ENCODE results near the gene PXDN. TPM values are rescaled to one million over a fixed set of nuclear protein-coding genes. Genes with fewer than 3 reads are reported as not detected.

The PXDN gene
- total and polyA plus RNA-seq, 2 of the 13 experiments (the other 11 are each of a cell fraction or from before 2014, with no cell fraction given): not detected

DNA sequence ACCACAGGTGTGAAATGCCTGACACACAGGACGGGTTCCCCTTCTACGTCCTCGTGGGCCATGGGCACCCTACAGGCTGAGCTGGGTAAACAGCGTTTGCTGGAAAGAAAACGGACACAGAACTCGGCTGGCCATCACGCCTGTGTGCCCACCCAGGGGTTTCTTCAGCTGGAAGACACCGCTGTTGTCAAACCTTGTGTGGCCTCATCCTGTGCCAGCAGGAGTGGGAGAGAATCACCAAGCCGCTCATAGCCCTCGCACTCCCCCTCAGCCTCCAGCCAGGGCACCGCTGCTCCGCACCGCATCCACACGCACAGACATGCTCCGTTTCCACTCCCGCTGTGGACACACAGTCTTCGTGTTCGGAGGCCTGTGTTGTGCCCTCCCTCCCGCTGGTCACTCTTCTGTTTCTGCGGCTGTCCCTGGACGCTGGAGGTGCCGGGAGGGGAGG lies 161.4 kb downstream of the PXDN start:
- Histone ChIP-seq H3K36me3 (replicated peaks in 1 of 2; ENCODE audit: control insufficient read depth in 1 of 2, insufficient read depth in 2 of 2, low read length in 2 of 2) (no peaks in the 10 kb centered on the region), H4K20me1 (ENCODE audit: insufficient read depth, low read length) (no peaks in the 10 kb centered on the region), H3K79me2 (ENCODE audit: insufficient read depth, low read length) (no peaks in the 10 kb centered on the region), H3K27me3 (ENCODE audit: control insufficient read depth in 1 of 2, insufficient read depth in 2 of 2, low read length in 2 of 2) (peaks cover 21 to 70% of the 10 kb centered on the region in 2 experiments; a peak in 4 of 5 replicates), H3K4me1 (ENCODE audit: insufficient read depth, low read length) (no peaks in the 10 kb centered on the region), H3K4me3 (replicated peaks in 1 of 3; ENCODE audit: insufficient read depth in 1 of 3, low read depth in 2 of 3, low read length in 3 of 3) (no peak overlapping the region), H3K4me2 (ENCODE audit: low read depth, low read length) (no peak overlapping the region), H3K27ac (ENCODE audit: extremely low read length, insufficient read depth, low read length) (no peak overlapping the region), H2AFZ (ENCODE audit: low read length) (no peak overlapping the region), H3K9me3 (ENCODE audit: low read length) (no peaks in the 10 kb centered on the region), H3K9ac (ENCODE audit: insufficient read depth, low read depth, low read length) (no peak overlapping the region)
- CTCF ChIA-PET (ENCODE audit: low intra/inter-chr PET ratio, low total read pairs): no interaction called here
- intact Hi-C loops (cut with micrococcal nuclease; ENCODE audit: unreplicated experiment) (loop anchor here (2.0 kb wide), 1 partner anchor 186 kb away; no protein-coding TSS in a partner anchor), in situ Hi-C loops (cut with HindIII; ENCODE audit: extremely low pct_ligation_motif_present, low pct_unique_long_range_greater_than_20kb) (no loop called here)
- 41% methylated on average over 22 of the region's 22 CpGs for WGBS (ENCODE audit: low lambda C conversion rate)
- POLR2A ChIA-PET: no interaction called here
- FAIRE-seq (no peak), DNase-seq (ENCODE audit: low spot score) (no peak), ATAC-seq (no peak)
- TF ChIP-seq ZNF616 (CRISPR knock-in tag; IDR thresholded peaks at IDR 0.05; ENCODE audit: low read depth) (no peak), ZBTB7A (CRISPR knock-in tag; IDR thresholded peaks at IDR 0.05) (no peak), ZFYVE20 (CRISPR knock-in tag; IDR thresholded peaks at IDR 0.05; ENCODE audit: borderline replicate concordance, low read depth) (no peak), ZNF232 (CRISPR knock-in tag; IDR thresholded peaks at IDR 0.05; ENCODE audit: borderline replicate concordance) (no peak), BCL6 (CRISPR knock-in tag; IDR thresholded peaks at IDR 0.05) (no peak), KLF15 (CRISPR knock-in tag; IDR thresholded peaks at IDR 0.05; ENCODE audit: borderline replicate concordance) (no peak), ZSCAN20 (CRISPR knock-in tag; IDR thresholded peaks at IDR 0.05; ENCODE audit: borderline replicate concordance) (no peak), RAD21 (CRISPR knock-in tag; IDR thresholded peaks at IDR 0.05) (no peak), ZFP36L1 (CRISPR knock-in tag; IDR thresholded peaks at IDR 0.05) (no peak), ZNF724P (CRISPR knock-in tag; IDR thresholded peaks at IDR 0.05; ENCODE audit: borderline replicate concordance) (no peak), KDM3A (CRISPR knock-in tag; IDR thresholded peaks at IDR 0.05; ENCODE audit: low read depth) (no peak), ZNF546 (CRISPR knock-in tag; conservative IDR thresholded peaks at IDR 0.05) (no peak), ZNF484 (CRISPR knock-in tag; IDR thresholded peaks at IDR 0.05; ENCODE audit: borderline replicate concordance, low read depth) (no peak), CBX1 (IDR thresholded peaks at IDR 0.05; ENCODE audit: low read depth) (no peak), CENPX (CRISPR knock-in tag; IDR thresholded peaks at IDR 0.05) (no peak), ZNF10 (CRISPR knock-in tag; IDR thresholded peaks at IDR 0.05; ENCODE audit: borderline replicate concordance, low read depth) (no peak), SMAD1 (CRISPR knock-in tag; IDR thresholded peaks at IDR 0.05; ENCODE audit: borderline replicate concordance, low read depth) (no peak)
- TF ChIP-seq, protein P1, sequence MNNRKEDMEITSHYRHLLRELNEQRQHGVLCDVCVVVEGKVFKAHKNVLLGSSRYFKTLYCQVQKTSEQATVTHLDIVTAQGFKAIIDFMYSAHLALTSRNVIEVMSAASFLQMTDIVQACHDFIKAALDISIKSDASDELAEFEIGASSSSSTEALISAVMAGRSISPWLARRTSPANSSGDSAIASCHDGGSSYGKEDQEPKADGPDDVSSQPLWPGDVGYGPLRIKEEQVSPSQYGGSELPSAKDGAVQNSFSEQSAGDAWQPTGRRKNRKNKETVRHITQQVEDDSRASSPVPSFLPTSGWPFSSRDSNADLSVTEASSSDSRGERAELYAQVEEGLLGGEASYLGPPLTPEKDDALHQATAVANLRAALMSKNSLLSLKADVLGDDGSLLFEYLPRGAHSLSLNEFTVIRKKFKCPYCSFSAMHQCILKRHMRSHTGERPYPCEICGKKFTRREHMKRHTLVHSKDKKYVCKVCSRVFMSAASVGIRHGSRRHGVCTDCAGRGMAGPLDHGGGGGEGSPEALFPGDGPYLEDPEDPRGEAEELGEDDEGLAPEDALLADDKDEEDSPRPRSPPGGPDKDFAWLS (CRISPR knock-in tag; IDR thresholded peaks at IDR 0.05; ENCODE audit: borderline replicate concordance): no peak
- TF ChIP-seq, protein P2, sequence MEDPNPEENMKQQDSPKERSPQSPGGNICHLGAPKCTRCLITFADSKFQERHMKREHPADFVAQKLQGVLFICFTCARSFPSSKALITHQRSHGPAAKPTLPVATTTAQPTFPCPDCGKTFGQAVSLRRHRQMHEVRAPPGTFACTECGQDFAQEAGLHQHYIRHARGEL (CRISPR knock-in tag; IDR thresholded peaks at IDR 0.05): no peak
- TF ChIP-seq, protein P3, sequence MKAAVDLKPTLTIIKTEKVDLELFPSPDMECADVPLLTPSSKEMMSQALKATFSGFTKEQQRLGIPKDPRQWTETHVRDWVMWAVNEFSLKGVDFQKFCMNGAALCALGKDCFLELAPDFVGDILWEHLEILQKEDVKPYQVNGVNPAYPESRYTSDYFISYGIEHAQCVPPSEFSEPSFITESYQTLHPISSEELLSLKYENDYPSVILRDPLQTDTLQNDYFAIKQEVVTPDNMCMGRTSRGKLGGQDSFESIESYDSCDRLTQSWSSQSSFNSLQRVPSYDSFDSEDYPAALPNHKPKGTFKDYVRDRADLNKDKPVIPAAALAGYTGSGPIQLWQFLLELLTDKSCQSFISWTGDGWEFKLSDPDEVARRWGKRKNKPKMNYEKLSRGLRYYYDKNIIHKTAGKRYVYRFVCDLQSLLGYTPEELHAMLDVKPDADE (CRISPR knock-in tag; IDR thresholded peaks at IDR 0.05): no peak
- no TSS peak for BruUV-seq (replicated peaks)
